ENCODE data around the gene TMPRSS4.
A peak's percentile ranks its signal among the peaks of the same experiment; 100 is the strongest.

TMPRSS4 gene, protein sequence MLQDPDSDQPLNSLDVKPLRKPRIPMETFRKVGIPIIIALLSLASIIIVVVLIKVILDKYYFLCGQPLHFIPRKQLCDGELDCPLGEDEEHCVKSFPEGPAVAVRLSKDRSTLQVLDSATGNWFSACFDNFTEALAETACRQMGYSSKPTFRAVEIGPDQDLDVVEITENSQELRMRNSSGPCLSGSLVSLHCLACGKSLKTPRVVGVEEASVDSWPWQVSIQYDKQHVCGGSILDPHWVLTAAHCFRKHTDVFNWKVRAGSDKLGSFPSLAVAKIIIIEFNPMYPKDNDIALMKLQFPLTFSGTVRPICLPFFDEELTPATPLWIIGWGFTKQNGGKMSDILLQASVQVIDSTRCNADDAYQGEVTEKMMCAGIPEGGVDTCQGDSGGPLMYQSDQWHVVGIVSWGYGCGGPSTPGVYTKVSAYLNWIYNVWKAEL

DNA sequence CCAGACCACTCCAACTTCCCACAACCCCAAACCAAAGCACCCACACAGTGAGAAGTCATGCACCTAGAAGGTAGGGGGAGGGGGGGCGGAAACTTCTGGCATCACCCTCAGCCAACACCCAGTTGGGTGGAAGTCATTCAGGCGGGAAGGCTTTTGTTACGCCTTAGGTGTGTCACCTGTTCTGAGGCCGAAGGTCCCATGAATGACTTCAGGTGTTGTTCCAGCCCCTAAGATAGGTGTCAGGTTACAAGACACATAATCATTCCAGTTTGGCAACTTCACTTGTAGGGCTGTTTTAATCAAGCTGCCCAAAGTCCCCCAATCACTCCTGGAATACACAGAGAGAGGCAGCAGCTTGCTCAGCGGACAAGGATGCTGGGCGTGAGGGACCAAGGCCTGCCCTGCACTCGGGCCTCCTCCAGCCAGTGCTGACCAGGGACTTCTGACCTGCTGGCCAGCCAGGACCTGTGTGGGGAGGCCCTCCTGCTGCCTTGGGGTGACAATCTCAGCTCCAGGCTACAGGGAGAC, at the start of gene TMPRSS4:
TSS of gene TMPRSS4 (plus strand) at position 325 of the 528 bp plus-strand sequence. CDS start 225 bp downstream, outside the sequence.
- no peak for DNase-seq

DNA sequence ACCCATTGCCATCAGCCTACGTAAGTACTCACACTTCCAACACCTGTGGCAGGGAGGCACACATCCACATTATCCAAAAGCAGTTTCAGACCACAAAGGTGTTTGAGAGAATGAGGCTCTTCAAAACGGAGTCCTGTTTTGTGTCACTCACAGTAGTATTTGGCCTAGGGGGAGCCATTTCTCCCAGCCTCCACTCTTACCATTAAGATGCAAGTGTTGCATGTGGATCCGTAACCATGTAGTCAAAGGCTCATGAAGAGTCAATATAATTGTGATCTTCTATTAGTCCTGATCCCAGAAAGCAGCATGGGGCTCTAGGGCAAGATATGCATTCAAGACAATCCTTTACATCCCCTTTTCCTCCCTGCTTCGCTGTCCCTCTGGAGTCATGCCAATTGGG, 49.2 kb upstream of the TMPRSS4 start:
- DNase-seq, result no peak

DNA sequence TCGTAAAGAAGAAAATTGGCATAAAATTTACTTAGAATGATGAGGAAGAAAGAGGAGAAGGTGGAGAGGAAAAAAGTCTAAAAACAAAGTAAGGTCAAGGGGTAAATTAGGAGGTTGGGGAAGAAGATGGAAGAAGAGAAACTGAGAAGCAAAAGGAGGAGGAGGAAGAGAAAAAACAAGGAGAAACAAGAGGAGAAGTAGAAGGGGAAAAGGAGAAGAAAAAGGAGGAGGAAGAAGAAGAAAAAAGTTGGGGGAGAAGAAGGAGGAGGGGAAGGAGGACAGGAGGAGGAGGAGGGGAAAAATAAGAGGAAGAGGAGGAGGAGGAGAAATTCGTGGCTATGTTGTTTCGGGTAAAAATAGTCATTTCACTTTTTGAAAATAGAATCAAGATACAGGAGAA, 48.3 kb upstream of the TMPRSS4 start:
- no peak for DNase-seq

DNA sequence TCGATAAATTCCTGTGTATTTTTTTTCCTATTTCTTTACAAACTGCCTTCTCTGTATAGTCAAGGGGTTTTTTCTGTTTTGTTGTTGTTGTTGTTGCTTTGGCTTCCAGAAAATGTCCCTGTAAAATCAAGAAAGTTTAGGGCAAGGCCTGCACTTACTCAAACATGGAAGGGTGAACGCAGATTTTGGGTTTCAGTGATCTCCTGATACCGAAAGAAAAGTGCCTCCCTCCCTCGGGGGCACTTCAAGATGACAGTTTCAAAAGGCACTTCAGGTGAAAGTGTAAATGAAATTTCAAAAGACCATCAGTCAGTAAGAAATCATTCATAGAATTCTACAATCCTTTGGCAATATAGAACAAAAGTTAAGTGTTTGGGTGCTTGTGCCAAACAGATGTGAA, 43.4 kb upstream of the TMPRSS4 start:
- no peak for DNase-seq

DNA sequence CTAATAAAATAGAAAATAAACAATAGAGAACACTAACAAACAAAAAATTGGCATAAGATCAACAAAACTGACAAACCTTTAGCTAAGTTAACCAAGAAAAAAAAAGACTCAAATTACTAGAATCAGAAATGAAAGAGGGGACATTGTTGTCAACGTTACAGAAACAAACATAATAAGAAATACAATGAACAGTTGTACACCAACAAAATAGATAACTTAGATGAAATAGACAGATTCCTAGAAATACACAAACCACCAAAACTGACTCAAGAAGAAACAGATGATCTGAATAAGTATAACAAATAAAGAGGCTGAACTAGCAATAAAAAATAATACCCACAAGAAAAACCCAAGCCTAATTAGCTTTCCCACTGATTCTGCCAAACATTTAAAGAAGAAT, 34.7 kb upstream of the TMPRSS4 start:
- no peak for DNase-seq

DNA sequence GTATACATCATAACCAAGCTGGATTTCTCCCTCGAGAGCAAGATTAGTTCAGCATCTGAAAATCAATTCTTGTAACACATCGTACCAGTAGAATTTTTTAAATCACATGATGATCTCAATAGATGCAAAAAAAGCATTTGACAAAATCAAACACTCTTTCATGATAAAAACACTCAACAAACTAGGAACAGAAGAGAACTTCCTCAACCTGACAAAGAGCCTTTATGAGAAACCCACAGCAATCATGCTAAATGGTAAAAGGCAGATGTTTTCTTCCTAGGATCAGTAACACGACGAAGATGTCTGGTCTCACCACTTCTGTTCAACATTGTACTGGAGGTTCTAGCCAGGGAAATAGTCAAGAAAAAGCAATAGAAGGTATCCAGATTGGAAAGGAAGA, 34.1 kb upstream of the TMPRSS4 start:
- no peak for DNase-seq

DNA sequence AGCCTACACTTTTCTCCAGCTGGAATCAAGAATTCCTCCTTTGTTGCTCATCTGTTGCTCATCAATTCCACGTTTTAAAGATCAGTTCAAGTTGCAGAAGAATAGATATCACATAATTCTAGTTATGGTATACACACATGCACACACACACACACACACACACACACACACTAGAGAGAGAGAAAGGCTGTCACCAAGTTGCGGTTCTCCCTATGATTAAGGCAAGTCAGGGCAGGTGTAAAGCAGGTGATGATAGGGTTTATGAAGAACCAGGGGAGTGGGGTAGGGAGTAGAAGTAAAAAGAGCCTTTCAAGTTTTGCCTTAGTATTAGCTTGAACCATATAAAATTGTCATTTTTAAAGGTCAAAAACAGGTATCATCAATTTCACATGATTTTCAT, 31.7 kb upstream of the TMPRSS4 start:
- no peak for DNase-seq

DNA sequence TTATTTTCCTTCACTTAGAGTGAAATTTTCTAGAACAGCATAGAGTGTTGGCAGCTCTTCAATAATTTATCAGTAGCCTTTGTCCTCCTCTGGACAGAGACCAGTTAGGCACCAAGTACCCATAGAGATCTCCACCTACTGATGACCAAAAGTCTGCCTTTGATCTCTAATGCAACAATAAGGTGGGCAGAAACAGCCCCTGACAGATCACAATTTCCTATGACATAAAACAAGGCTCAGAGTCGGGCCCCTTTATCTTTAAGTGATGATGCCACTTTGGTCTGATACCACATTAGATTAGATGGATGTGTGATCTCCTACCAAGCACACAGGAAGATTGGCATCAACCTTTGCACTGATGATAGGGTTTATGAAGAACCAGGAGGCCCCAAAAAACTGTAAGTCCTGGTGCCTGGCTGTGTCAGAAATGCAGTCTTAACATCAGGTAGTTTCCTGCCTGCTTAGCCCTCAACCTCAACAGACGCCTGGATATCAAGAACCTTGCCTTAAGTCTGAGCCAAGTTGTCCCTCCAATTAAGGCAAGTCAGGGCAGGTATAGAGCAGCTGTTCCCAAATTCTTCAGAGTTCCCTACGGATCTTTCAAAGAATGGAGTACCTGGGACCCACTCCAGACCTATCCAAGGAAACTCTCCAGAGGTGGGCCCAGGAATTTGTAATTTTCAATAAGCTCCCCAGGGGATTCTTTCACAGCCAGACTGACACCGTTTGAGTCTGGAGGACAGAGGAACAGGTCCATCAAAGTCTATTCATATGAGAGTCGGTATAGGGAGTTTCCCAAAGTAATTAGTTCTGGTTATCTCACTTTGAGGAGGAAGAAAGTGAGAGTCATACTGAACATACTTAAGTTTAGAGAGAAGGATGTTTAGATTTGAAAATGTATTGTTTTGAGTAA, 30.6 kb upstream of the TMPRSS4 start:
- no peak for DNase-seq

DNA sequence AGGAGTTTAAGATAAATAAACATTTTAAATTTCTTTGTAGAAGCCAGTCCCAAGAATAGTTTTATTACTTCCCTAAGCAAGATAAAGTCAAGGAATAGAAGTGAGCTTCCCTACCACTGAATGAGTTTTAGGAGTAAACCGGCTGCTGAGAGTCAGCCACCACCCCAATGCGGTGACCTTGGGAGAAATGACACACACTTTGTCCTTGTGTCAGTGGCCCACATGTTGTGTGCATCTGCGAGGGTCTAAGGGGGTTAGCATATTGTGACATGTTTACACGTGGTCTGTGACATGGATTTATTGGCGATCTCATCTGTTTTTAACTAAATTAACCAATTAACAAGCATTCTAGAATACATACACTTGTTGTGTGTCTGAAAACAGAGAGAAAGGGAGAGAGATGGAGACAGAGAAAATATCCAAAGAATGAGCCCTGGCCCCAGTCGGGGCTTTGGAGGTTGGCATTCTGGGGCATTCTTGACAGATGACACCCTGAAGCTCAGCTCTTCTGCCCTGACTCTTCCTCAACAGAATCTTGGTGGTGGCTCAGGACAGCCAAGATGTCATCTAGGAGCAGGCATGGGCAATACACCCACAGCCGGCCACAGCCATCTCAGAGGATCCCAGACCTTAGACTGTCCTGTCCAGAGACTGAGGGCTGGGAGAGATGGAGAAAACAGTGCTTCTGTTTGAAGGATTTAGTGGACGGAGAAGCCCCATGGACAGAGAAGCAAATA, 29.7 kb upstream of the TMPRSS4 start:
- no peak for DNase-seq

DNA sequence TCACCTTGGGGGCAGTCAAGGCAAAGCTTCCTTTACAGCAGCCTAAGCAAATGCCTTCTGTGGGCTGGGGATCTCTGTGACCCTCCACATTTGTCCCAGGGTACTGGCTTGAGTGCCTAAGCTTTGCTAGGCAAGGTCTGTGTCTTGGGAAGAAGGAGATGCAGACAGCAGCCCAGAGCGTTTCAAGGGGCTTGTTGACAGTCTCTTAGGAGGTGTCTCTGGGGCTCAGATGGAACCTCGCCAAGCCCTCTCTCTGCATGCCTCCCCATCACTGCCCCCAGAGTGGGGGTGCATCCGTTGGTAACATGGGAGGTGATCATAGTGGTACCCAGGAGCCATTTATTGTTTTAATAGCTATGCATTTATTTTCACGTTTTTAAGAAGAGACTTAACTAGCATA, 29.1 kb upstream of the TMPRSS4 start:
- no peak for DNase-seq

DNA sequence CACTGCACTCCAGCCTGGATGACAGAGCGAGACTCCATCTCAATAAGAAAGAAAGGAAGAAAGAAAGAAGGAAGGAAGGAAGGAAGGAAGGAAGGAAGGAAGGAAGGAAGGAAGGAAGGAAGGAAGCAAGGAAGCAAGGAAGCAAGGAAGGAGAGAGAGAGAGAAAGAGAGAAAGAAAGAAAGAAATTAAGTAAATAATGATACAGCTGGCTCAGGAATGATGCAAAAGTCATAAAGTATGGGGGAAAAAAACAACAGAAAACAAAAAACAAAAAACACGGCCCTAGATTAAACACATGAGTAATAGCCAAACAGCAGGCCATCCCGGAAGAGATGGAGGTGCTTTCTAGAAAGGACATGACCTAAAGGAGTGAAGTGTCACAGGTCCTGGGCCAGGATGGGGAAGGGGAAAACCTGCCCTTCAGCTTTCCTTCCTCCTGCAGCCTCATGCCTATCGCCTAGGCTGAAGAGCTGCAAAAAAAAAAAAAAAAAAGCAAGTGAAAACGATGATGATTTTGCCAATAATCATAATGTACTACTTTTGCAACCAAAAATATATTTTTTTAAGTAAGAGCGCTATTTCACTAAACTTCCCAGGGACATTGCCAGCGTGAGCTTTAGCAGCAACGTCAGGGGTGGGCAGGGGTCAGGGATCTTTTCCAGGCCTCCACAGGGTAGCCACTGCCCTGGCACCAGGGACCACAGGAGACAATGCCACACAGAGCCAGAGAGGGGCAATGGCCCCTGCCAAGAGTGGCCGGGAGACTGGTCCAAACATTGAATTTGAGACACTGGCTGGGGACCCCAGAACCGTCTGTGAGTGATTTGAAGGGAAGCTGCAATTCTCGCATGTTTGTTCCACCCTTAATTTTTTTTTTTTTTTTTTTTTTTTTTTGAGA, 28.2 kb upstream of the TMPRSS4 start:
- DNase-seq, result no peak

DNA sequence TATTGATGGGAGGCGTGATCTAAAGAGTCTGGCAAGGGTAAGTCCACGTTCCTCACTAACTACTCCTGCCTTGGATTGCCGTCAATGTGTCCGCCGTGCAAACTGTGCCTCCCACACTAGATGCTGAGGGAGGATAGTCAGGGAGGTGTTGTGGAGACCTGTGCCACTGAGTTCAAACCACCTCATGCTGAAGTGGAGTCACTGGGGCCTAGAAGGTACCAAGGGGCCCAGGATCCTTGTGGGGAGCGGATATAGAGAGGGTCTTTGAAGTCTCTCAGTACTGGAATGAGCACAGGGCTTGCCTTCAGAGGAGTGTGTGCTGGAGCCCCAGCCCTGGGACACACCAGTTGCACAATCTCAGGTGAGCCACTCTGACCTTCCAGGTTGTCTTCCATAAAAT, 27.1 kb upstream of the TMPRSS4 start:
- DNase-seq, result no peak

DNA sequence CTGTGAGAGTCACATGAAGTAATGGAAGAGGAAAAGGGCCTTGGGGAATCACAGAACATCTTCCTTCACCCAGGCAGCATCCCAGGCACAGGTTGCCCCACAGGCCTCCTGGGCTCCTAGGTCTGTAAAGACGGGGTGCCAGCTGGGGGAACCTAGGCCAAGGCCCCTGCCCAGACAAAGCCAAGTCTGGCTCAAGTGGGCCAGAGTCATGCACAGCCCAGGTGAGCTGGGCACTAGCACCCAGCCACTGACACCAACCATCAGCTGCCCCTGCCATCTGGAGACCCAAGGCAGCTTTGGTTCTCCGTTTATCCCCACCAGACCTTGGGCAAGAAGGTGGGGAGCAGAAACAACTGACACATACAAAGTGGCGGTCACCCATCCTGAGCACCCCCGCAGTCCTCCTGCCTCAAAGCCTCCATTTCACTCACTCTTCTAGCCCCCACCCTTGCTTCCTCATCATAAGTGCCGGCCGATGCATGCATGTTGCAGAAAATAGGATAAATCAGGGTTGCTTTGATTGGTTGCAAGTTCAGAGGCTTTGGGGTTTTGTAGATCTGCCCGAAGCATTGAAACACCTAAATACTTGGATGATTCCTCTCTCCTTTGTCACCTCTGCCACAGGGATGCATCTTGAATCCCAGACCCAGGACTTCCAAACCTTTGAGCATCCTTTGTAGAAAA, 26.5 kb upstream of the TMPRSS4 start:
- no peak for DNase-seq

DNA sequence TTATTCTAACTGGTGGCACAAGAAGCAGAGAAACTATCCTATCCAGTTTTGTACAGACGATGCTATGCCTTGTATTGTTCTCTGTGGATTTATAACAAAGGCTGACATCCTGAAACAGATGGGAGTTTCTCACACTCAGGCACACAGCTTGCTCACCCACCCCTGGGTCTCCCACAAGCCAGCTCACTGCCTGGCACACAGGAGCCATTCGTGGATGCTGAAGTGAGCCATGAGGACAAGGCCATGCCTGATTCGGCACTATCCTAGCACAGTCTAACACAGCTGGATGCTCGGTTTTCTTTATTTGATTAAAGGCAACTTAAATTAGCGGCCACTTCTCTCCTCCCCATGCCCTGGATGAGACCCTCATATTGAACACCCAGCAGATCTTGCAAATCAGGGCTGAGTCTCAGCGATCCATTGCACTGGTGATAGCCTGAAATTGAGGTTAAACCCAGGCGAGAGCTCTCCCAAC, 25.7 kb upstream of the TMPRSS4 start:
- DNase-seq, result no peak

DNA sequence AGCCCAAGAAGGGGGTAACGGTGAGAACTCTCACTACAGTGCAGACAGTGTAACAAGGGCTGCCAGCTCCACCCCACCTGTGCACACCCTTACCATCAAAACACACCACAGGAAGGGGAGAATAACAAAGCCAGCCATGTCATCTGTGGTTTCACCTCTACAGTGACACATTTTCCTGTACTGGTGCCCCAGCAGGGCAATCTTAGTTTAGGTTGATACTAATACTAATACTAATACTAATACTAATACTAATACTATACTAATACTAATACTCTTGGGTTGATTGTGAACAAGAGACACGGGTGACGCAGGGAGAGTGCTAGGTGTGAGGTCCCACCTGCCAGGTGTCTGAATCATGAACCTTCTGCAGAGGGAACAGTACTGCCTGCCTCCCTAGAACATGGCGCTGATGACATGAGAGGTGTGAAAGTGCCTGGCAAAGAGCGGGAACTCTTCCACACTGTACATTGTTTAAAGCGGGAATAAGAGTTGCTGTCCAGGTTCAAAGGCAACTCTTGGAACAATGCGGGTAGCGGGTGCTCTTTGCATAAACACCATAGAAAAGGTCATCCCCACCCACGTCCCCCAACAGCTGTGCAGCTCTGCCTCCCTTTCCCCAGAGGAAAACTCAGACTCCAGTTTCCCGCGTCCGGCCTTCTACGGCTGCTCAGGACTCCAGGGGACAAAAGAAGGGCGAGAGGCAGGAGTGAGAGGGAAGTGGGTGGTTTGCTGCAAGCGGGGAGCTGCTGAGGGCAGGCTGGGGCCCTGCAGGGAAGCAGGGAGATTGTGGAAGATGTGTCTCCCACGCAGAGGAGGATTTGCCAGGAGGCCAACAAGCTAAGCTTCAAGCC, 25.0 kb upstream of the TMPRSS4 start:
- DNase-seq, result peak; percentile 60

DNA sequence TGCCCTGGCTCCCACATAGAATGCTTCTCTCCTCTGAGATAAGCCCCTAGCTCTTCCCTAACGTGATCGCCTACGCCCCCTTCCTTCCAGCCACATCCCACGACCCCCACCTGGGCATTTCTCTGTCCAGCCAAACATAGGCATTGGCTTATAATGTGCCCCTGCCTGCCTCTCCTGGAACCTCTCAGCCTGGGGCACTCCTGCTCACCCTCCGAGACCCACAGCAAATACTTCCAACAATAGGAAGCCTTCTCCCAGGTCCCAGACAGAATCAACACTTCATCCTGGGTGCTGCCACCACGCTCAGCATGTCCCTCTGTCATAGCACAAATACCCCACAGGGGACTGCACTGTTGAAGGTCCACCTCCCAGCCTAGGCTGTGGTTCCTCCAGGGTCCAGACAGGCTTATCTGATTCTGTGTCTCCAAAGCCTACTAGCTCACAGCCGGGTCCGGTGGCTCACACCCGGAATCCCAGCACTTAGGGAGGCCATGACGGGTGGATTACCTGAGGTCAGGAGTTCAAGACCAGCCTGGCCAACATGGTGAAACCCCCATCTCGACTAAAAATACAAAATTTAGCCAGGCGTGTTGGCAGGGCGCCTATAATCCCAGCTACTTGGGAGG, 24.2 kb upstream of the TMPRSS4 start:
- DNase-seq, result no peak

DNA sequence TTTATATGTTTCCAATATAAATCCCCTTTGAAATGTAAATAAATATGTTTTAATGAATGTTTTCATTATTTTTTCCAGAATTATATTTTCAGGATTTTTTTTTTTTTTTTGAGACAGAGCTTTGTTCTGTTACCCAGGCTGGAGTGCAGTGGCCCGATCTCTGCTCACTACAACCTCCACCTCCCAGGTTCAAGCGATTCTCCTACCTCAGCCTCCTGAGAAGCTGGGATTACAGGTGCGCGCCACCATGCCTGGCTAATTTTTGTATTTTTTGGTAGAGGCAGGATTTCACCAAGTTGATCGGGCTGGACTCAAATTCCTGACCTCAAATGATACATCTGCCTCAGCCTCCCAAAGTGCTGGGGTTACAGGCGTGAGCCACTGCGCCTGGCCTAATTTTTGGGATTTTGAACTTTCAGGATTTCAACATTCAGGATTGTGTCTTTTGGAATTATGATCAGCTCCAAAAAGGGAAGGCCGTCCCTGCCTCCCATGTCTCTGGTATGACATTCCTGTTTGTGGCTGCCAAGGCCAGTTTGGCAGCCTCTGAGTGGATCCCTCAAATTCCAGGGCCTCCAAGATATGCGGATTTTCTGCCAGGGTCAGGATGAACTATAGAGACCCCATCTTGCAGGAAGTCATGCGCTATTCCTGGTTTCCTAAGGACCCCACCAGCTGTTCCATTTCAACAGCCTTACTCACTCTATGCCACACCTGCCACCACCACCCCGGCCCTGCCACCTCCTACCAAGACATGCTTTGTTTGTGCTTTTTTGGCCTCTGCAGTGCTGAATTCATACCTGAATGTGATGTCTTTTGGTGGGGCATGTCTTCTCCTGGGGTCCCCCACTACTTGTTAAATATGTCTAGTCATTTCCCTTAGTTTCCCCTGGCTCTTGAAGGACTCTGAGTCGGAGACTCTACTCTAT, 21.9 kb upstream of the TMPRSS4 start:
- no peak for DNase-seq

DNA sequence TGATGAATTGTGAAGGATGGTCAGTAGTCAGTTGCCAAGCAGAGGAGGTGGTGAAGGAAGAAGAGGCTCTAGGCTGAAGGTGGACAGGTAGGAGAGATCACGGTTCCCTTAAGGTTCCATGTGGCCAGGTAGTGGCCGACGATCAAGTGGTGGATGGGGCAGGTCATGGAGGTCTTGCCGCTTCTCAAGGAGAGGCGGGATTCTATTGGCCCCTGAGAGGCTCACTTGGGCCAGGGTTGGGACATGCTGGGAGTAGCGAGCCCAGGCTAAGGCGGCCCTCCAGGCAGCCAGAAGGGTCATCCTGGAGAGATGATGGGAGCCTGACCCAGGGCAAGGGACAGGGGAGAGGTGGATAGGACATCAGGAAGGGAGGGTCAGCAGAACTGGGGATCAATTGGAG, 20.9 kb upstream of the TMPRSS4 start:
- no peak for DNase-seq

DNA sequence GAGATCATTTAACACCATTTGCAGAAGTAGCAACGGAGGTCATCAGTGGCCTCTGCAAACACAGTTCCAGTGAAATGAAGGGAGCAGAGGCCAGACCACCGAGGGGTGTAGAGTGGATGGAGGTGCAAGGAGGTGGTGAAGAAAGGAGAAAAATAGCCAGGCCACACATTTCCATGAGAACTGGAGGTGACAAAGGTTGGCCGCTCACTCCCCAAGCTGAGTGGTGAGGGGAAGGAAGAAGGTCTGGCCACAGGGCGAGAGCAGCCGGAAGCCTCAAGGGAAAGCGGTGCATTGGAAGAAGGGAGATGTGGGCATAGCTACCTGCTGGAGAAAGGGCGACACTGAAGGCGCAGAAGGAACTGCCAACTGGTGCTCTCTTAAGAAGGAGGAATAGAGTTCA, 20.1 kb upstream of the TMPRSS4 start:
- DNase-seq, result no peak

All from activated CD4-positive, CD25-positive, alpha-beta regulatory T cell treated with anti-CD3 and anti-CD28 coated beads, Interleukin-2, amount 50 U/mL, for 72 hours (primary cell).